ENCODE data around the gene CNKSR1. TPM values are rescaled to one million over a fixed set of nuclear protein-coding genes. Genes with fewer than 3 reads are reported as not detected.

CNKSR1 gene
- polyA plus RNA-seq, 1 donor (not counting 4 experiments of a cell fraction or from before 2014, with no cell fraction given) = 10.6 TPM

- Histone ChIP-seq H3K4me1 (ENCODE audit: control insufficient read depth, extremely low read depth, insufficient read depth, low read length) (peaks cover 3% of the 10 kb centered on the region), H4K20me1 (ENCODE audit: control insufficient read depth, extremely low read depth, insufficient read depth, low read length) (no peaks in the 10 kb centered on the region), H3K9ac (ENCODE audit: control insufficient read depth, extremely low read depth, insufficient read depth, low read length) (no peak overlapping the region), H3K4me2 (ENCODE audit: control insufficient read depth, extremely low read depth, insufficient read depth, low read depth, low read length) (no peak overlapping the region), H3K27ac (ENCODE audit: control insufficient read depth, insufficient read depth, low read length) (no peak overlapping the region), H3K9me1 (ENCODE audit: control insufficient read depth, extremely low read depth, insufficient read depth, low read length) (no peaks in the 10 kb centered on the region), H3K27me3 (ENCODE audit: control insufficient read depth, extremely low read depth, insufficient read depth, low read length) (peaks cover 9% of the 10 kb centered on the region), H3K36me3 (ENCODE audit: control insufficient read depth in 2 of 2, extremely low read depth in 1 of 2, insufficient read depth in 2 of 2, low read length in 2 of 2) (no peaks in the 10 kb centered on the region), H2AFZ (ENCODE audit: control insufficient read depth, low read length) (no peak overlapping the region), H3K79me2 (ENCODE audit: control insufficient read depth, insufficient read depth, low read length) (no peaks in the 10 kb centered on the region), H3K4me3 (ENCODE audit: control insufficient read depth in 2 of 3, extremely low read depth in 1 of 3, insufficient read depth in 2 of 3, low read depth in 1 of 3, low read length in 3 of 3) (no peak overlapping the region), H3K9me3 (ENCODE audit: control insufficient read depth, low read depth, low read length) (no peaks in the 10 kb centered on the region)
- no peak for FAIRE-seq
- no peak for DNase-seq (ENCODE audit: low read depth, low spot score)
- no peak for TF ChIP-seq CTCF (optimal IDR thresholded peaks at IDR 0.05 in 1 of 3, IDR thresholded peaks at IDR 0.05 in 1 of 3, conservative IDR thresholded peaks at IDR 0.05 in 1 of 3; ENCODE audit: extremely low read depth in 1 of 3, insufficient read depth in 2 of 3, low read length in 3 of 3)
- TF ChIP-seq EZH2 (IDR thresholded peaks at IDR 0.05; ENCODE audit: low read length) = no peak
- dilution Hi-C loops (cut with MboI; ENCODE audit: extremely low pct_ligation_motif_present, low sequenced_read_pairs) = no loop called here
These were observed 41.7 kb downstream of the CNKSR1 start for GRCh38 chr1:26218906-26219494.

GRCh38 chr1:26220199-26220912, 43.1 kb downstream of the CNKSR1 start:
- H3K4me3 ChIP-seq (ENCODE audit: control insufficient read depth in 2 of 3, extremely low read depth in 1 of 3, insufficient read depth in 2 of 3, low read depth in 1 of 3, low read length in 3 of 3) = no peak overlapping the region
- dilution Hi-C loops (cut with MboI; ENCODE audit: extremely low pct_ligation_motif_present, low sequenced_read_pairs) = no loop called here
- H3K27ac ChIP-seq (ENCODE audit: control insufficient read depth, insufficient read depth, low read length) = no peak overlapping the region
- H3K4me1 ChIP-seq (ENCODE audit: control insufficient read depth, extremely low read depth, insufficient read depth, low read length) = peaks cover 3% of the 10 kb centered on the region
- no peaks in the 10 kb centered on the region for H3K9me3 ChIP-seq (ENCODE audit: control insufficient read depth, low read depth, low read length)
- no peak overlapping the region for H2AFZ ChIP-seq (ENCODE audit: control insufficient read depth, low read length)
- FAIRE-seq (no peak), DNase-seq (ENCODE audit: low read depth, low spot score) (no peak)
- no peaks in the 10 kb centered on the region for H3K36me3 ChIP-seq (ENCODE audit: control insufficient read depth in 2 of 2, extremely low read depth in 1 of 2, insufficient read depth in 2 of 2, low read length in 2 of 2)
- H3K27me3 ChIP-seq (ENCODE audit: control insufficient read depth, extremely low read depth, insufficient read depth, low read length) = peaks cover 10% of the 10 kb centered on the region
- no peak for TF ChIP-seq CTCF (optimal IDR thresholded peaks at IDR 0.05 in 1 of 3, IDR thresholded peaks at IDR 0.05 in 1 of 3, conservative IDR thresholded peaks at IDR 0.05 in 1 of 3; ENCODE audit: extremely low read depth in 1 of 3, insufficient read depth in 2 of 3, low read length in 3 of 3)
- TF ChIP-seq EZH2 (IDR thresholded peaks at IDR 0.05; ENCODE audit: low read length) = no peak
- no peaks in the 10 kb centered on the region for H4K20me1 ChIP-seq (ENCODE audit: control insufficient read depth, extremely low read depth, insufficient read depth, low read length)
- no peak overlapping the region for H3K4me2 ChIP-seq (ENCODE audit: control insufficient read depth, extremely low read depth, insufficient read depth, low read depth, low read length)
- H3K9ac ChIP-seq (ENCODE audit: control insufficient read depth, extremely low read depth, insufficient read depth, low read length) = no peak overlapping the region
- H3K9me1 ChIP-seq (ENCODE audit: control insufficient read depth, extremely low read depth, insufficient read depth, low read length) = no peaks in the 10 kb centered on the region
- H3K79me2 ChIP-seq (ENCODE audit: control insufficient read depth, insufficient read depth, low read length) = no peaks in the 10 kb centered on the region

Data from keratinocyte (primary cell).